PC-3 (cell line): Measurements from ENCODE around the gene PRR5L.

Source experiments
- EZH2 ChIP-seq: fragments of 300-600 bp; sonication (generic); IDR thresholded peaks from one replicate; pipeline ENCODE4 v1.6.1; 2017; ENCODE audit warnings: antibody characterized with exemption, mild to moderate bottlenecking, low read length; ENCODE audit not compliant: unreplicated experiment
- EZH2phosphoT487 ChIP-seq: fragments of 300-600 bp; sonication (generic); IDR thresholded peaks from 2 replicates; pipeline ENCODE4 v1.6.1; 2018; ENCODE audit warnings: mild to moderate bottlenecking, antibody characterized with exemption, low read length, borderline replicate concordance
- TF ChIP-seq, protein P1 (sequence below): fragments of 300-600 bp; sonication (generic); conservative IDR thresholded peaks from 2 replicates; pipeline ENCODE4 v1.5.1; 2017; ENCODE audit warnings: antibody characterized with exemption, low read depth, mild to moderate bottlenecking, low read length

DNA sequence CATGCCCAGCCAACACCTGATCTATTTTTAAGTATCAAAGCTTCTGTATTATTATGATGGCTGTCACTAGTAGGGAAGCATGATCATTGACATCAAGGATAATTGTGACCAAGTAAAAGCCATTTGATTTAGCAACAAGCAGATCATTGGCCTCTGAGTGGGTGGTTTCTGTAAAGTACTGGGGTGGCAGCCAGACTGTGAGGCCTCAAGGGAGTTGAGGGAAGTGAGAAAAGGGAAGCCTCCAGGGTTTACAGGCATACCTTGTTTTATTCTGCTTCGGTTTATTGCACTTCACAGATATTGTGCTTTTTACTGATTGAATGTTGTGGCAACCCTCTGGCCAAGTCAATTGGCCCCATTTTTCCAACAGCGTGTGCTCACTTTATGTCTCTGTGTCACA, 60.1 kb downstream of the PRR5L start:
- TF ChIP-seq, protein P1, sequence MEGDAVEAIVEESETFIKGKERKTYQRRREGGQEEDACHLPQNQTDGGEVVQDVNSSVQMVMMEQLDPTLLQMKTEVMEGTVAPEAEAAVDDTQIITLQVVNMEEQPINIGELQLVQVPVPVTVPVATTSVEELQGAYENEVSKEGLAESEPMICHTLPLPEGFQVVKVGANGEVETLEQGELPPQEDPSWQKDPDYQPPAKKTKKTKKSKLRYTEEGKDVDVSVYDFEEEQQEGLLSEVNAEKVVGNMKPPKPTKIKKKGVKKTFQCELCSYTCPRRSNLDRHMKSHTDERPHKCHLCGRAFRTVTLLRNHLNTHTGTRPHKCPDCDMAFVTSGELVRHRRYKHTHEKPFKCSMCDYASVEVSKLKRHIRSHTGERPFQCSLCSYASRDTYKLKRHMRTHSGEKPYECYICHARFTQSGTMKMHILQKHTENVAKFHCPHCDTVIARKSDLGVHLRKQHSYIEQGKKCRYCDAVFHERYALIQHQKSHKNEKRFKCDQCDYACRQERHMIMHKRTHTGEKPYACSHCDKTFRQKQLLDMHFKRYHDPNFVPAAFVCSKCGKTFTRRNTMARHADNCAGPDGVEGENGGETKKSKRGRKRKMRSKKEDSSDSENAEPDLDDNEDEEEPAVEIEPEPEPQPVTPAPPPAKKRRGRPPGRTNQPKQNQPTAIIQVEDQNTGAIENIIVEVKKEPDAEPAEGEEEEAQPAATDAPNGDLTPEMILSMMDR: no peak
- TF ChIP-seq EZH2 (no peak), EZH2phosphoT487 (no peak)
